ENCODE measurements around the gene HLA-DMA.

Gene HLA-DMA

DNA sequence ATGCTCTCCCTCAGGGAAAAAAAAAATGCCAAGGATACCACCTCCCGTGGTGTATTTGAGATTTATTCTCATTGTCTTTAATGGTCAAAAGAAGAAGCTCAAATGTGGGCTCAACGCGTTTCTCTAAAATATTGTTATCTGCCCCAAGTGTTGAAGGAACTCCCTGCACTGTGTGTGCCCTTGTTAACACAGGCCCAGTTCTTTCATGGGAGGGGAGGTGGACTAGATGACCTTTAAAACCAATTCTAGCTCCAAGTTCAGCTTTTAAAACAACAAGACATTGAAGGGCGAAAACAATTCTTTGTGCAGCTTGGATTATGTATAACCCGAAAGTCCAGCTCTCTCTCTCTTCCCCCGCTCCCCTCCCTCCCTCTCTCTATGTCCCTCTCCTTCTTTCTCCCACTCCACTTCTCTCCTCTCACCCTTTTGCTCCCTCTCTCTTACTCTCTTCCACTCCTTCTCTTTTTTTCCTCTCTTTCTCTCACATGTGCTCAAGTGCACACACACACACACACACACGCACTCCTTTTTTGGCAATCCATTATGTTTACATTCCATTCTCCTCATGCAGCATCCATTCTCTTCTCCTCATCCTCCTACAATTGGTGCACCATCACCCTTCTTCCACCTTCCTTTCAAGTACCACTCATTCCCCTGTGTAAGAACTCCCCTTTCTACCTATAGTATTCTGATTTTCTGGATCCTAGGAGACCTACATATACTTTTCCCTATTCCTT lies 20.6 kb downstream of the HLA-DMA start:
- no peak for DNase-seq (ENCODE audit: low read depth, low spot score)

DNA sequence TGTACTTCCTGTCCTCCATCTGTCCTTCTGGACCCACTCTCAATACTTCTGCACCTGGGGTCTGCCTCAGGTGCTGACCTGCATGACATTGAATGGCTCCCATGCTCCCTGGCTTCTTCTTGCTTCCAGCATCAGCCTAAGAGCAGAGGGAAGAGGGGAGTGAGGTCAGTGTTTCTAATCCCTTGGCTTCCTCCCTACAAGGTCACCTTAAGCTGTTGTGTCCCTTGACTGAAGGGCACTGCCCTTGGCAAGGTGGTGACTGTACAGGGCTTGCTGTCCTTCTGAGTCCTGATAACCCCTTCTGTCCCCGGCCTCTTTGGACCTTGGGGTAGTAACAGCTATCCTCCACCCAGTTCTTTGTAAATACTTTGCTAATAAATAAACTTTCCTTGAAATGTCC lies 21.7 kb downstream of the HLA-DMA start:
- no peak for DNase-seq (ENCODE audit: low read depth, low spot score)

DNA sequence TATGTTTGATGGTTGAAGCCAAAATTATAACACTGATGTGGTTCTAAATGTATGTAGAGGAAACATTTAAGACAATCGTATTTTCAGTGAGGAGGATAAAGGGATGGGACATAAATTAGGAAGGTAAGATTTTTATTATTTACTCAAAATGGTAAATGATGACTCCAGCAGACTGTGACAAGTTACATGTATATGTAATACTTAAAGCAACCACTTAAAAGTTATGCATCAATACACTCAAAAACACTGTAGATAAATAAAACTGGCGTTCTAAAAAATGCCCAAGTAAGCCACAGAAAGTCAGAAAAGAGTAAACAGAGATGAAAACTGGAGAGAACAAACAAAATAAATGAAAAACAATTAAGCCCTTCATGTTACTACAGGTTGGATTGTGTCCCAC lies 30.8 kb downstream of the HLA-DMA start:
- no peak for DNase-seq (ENCODE audit: low read depth, low spot score)

GRCh38 chr6:32920715-32921114 lies 32.2 kb downstream of the HLA-DMA start:
- no peak for DNase-seq (ENCODE audit: low read depth, low spot score)

- DNase-seq (ENCODE audit: low read depth, low spot score) = no peak
Measured at GRCh38 chr6:32912951-32913350, 39.9 kb downstream of the HLA-DMA start.

DNA sequence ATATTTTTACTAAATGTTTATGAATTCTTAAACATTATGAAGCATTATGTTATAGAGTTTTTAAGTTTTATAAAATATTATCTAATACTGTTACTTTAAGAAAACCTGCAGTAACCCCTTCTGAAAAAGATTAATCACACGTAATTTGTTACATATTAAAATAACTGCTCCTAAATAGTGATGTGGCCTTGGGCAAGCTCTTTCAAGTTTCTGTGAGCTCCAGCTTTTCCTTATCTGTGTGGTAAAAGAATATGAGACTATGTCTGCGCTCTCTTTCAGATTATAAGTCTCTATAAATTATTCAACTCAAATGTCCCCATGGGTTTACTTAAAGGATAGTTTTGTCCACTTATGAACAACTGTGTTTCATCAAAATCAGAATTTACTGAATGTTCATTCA lies 44.0 kb downstream of the HLA-DMA start:
- DNase-seq (ENCODE audit: low read depth, low spot score) = no peak

GRCh38 chr6:32906539-32906938 lies 46.4 kb downstream of the HLA-DMA start:
- no peak for DNase-seq (ENCODE audit: low read depth, low spot score)

- no peak for DNase-seq (ENCODE audit: low read depth, low spot score)
Measured at GRCh38 chr6:32905078-32905477, 47.8 kb downstream of the HLA-DMA start.

DNA sequence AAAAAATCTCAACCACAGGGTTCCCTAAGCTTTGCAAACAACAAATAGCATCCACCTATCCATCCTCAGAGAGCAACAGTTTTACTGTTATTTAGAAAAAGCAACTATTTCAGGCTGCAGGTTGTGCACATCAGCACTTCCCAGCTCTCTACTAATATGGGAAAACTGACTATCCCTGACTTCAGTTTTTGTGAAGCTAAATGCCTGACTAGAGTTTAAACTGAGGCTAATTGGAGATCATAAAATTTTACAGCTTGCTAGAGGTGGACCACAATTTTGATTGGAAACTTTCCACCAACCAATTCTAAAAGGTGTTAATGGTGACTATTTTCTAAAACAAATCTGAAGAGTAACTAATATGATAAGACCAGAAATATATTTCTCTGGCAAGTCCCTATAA lies 48.9 kb downstream of the HLA-DMA start:
- no peak for DNase-seq (ENCODE audit: low read depth, low spot score)

Measured in iPS DF 19.7 (cell line).